ENCODE data around the gene PNMA8C.

- no peak for TF ChIP-seq POLR2A (IDR thresholded peaks at IDR 0.05; ENCODE audit: low read length)
- no peak for TF ChIP-seq GATA1 (IDR thresholded peaks at IDR 0.05; ENCODE audit: low read depth, low read length)
These were observed 21.8 kb downstream of the PNMA8C start for GRCh38 chr19:46406976-46407375.
